Ectodermal cell (in vitro differentiated cells): ENCODE measurements around the gene NOMO2.
"Not testable (repeated sequence)": the region's sequence is repeated elsewhere in the genome, so short reads cannot be mapped to it uniquely, and the experiment has no call there.

Source experiments
- H3K27ac ChIP-seq: 2 replicates; pipeline ENCODE4 v1.7.0; 2013; ENCODE audit warnings: mild to moderate bottlenecking, low read depth, low read length; ENCODE audit not compliant: insufficient read depth, poor library complexity, severe bottlenecking
- H3K27me3 ChIP-seq: 2 replicates; pipeline ENCODE4 v1.7.0; 2013; ENCODE audit warnings: mild to moderate bottlenecking, low read length; ENCODE audit not compliant: insufficient read depth, control insufficient read depth, poor library complexity, severe bottlenecking
- H3K36me3 ChIP-seq: one replicate; pipeline ENCODE4 v1.7.0; 2013; ENCODE audit warnings: low read length; ENCODE audit not compliant: control insufficient read depth, insufficient read depth
- H3K4me1 ChIP-seq: one replicate; pipeline ENCODE4 v1.7.0; 2013; ENCODE audit warnings: low read length; ENCODE audit not compliant: control insufficient read depth, insufficient read depth
- H3K4me3 ChIP-seq: 2 replicates; pipeline ENCODE4 v1.7.0; 2013; ENCODE audit warnings: low read depth, low read length, control low read depth; ENCODE audit not compliant: insufficient read depth
- H3K9me3 ChIP-seq: 2 replicates; pipeline ENCODE4 v1.7.0; 2013; ENCODE audit warnings: mild to moderate bottlenecking, low read length, moderate library complexity; ENCODE audit not compliant: control insufficient read depth
- WGBS, 2 experiments: methylation state at CpG; one replicate each; pipeline ENCODE4 v1.1.7; 2013; ENCODE audit warnings: missing lambda C conversion rate in 2 of 2; 5-methylcytosine and 5-hydroxymethylcytosine counted together

Gene NOMO2

GRCh38 chr16:18544232-18545081, 17.4 kb downstream of the NOMO2 start:
- not testable (repeated sequence) for H3K4me3 ChIP-seq, H3K27me3 ChIP-seq, H3K36me3 ChIP-seq, H3K27ac ChIP-seq, H3K9me3 ChIP-seq, H3K4me1 ChIP-seq
- WGBS, 2 experiments: 86 to 90% methylated on average over 2 of the region's 6 CpGs

GRCh38 chr16:18541912-18542311, 20.0 kb downstream of the NOMO2 start:
- H3K27me3 ChIP-seq, H3K36me3 ChIP-seq, H3K27ac ChIP-seq, H3K4me1 ChIP-seq, H3K9me3 ChIP-seq, H3K4me3 ChIP-seq: not testable (repeated sequence)
- WGBS, 2 experiments: no CpG with 5 or more reads among the region's 5 CpGs

- WGBS, 2 experiments: 77 to 85% methylated on average over 1 to 2 of the region's 3 CpGs
Measured at GRCh38 chr16:18537004-18537403, 24.9 kb downstream of the NOMO2 start.

GRCh38 chr16:18535519-18536168, 26.3 kb downstream of the NOMO2 start:
- WGBS, 2 experiments: 90 to 93% methylated on average over 7 to 12 of the region's 15 CpGs
- H3K4me1 ChIP-seq, H3K9me3 ChIP-seq, H3K36me3 ChIP-seq, H3K27me3 ChIP-seq, H3K27ac ChIP-seq, H3K4me3 ChIP-seq: not testable (repeated sequence)

More at GRCh38 chr16:18537004-18537403, 24.9 kb downstream of the NOMO2 start:
- H3K4me1 ChIP-seq, H3K4me3 ChIP-seq, H3K27me3 ChIP-seq, H3K9me3 ChIP-seq, H3K27ac ChIP-seq, H3K36me3 ChIP-seq: not testable (repeated sequence)

- not testable (repeated sequence) for H3K9me3 ChIP-seq, H3K27ac ChIP-seq
- no CpG with 5 or more reads among the region's 4 CpGs for WGBS, 2 experiments
Measured at GRCh38 chr16:18534308-18534707, 27.6 kb downstream of the NOMO2 start.

GRCh38 chr16:18531323-18531722, 30.6 kb downstream of the NOMO2 start:
- H3K4me3 ChIP-seq, H3K36me3 ChIP-seq, H3K27me3 ChIP-seq, H3K27ac ChIP-seq, H3K4me1 ChIP-seq, H3K9me3 ChIP-seq: not testable (repeated sequence)
- WGBS, 2 experiments: 94 to 95% methylated on average over 5 of the region's 10 CpGs

More at GRCh38 chr16:18534308-18534707, 27.6 kb downstream of the NOMO2 start:
- not testable (repeated sequence) for H3K27me3 ChIP-seq, H3K36me3 ChIP-seq, H3K4me3 ChIP-seq, H3K4me1 ChIP-seq

GRCh38 chr16:18530329-18530728, 31.6 kb downstream of the NOMO2 start:
- H3K27me3 ChIP-seq, H3K36me3 ChIP-seq, H3K9me3 ChIP-seq, H3K4me3 ChIP-seq, H3K4me1 ChIP-seq, H3K27ac ChIP-seq: not testable (repeated sequence)
- WGBS, 2 experiments: 100% methylated on average over 2 of the region's 3 CpGs; no CpG with 5 or more reads in 1 of the 2 experiments

- not testable (repeated sequence) for H3K27ac ChIP-seq, H3K27me3 ChIP-seq, H3K4me3 ChIP-seq, H3K36me3 ChIP-seq, H3K9me3 ChIP-seq, H3K4me1 ChIP-seq
- WGBS, 2 experiments: 100% methylated on average over 1 to 2 of the region's 4 CpGs
Measured at GRCh38 chr16:18526547-18526946, 35.4 kb downstream of the NOMO2 start.

- H3K27ac ChIP-seq, H3K4me1 ChIP-seq: not testable (repeated sequence)
- 93 to 100% methylated on average over 2 of the region's 8 CpGs for WGBS, 2 experiments
Measured at GRCh38 chr16:18525882-18526482, 35.9 kb downstream of the NOMO2 start.

GRCh38 chr16:18522637-18523036, 39.3 kb downstream of the NOMO2 start:
- not testable (repeated sequence) for H3K4me3 ChIP-seq, H3K27me3 ChIP-seq, H3K36me3 ChIP-seq, H3K27ac ChIP-seq, H3K4me1 ChIP-seq, H3K9me3 ChIP-seq
- WGBS, 2 experiments: no CpG with 5 or more reads among the region's 9 CpGs

More at GRCh38 chr16:18525882-18526482, 35.9 kb downstream of the NOMO2 start:
- not testable (repeated sequence) for H3K36me3 ChIP-seq, H3K4me3 ChIP-seq, H3K9me3 ChIP-seq, H3K27me3 ChIP-seq
